ENCODE data around the gene KIF26B. TPM values are rescaled to one million over a fixed set of nuclear protein-coding genes. Genes with fewer than 3 reads are reported as not detected.

The KIF26B gene
- total RNA-seq, 1 experiment from 2014 or later: 1.2 TPM

DNA sequence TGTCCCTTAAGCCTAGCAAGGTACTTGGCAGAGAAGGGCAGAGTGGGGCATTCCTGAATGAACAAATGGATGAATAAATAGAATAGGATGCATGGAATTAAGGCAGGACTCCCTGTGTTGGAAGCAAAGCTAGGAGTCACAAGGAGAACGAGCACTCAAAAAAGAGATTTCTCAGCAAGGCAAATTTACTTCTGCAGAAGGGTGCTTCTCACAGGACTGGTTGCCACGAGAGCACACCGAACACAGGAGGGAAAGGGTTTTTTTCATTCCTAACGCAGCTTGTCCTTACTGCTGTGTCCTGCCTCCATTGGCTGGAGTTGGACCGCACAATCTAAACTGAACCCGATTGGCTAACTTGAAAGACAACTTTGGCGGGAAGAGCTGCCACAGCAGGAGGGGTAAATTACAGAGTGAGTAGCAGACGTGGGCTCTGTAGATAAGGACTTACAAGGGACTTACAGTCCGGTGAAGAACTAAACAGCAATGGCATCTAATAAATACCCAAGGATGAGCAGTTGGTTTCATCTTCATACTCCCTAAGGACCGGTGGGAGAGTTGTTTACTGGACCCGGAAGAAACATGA, 52.4 kb downstream of the KIF26B start (continued):
- TF ChIP-seq FOXP1 (CRISPR knock-in tag; IDR thresholded peaks at IDR 0.05; ENCODE audit: borderline replicate concordance) (no peak), ZBTB43 (CRISPR knock-in tag; IDR thresholded peaks at IDR 0.05) (no peak), GTF2I (CRISPR knock-in tag; conservative IDR thresholded peaks at IDR 0.05) (no peak), NFATC4 (CRISPR knock-in tag; IDR thresholded peaks at IDR 0.05) (no peak), ZNF121 (CRISPR knock-in tag; IDR thresholded peaks at IDR 0.05) (no peak)
- TF ChIP-seq, protein P1, sequence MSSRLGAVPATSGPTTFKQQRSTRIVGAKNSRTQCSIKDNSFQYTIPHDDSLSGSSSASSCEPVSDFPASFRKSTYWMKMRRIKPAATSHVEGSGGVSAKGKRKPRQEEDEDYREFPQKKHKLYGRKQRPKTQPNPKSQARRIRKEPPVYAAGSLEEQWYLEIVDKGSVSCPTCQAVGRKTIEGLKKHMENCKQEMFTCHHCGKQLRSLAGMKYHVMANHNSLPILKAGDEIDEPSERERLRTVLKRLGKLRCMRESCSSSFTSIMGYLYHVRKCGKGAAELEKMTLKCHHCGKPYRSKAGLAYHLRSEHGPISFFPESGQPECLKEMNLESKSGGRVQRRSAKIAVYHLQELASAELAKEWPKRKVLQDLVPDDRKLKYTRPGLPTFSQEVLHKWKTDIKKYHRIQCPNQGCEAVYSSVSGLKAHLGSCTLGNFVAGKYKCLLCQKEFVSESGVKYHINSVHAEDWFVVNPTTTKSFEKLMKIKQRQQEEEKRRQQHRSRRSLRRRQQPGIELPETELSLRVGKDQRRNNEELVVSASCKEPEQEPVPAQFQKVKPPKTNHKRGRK (CRISPR knock-in tag; IDR thresholded peaks at IDR 0.05; ENCODE audit: borderline replicate concordance): no peak

DNA sequence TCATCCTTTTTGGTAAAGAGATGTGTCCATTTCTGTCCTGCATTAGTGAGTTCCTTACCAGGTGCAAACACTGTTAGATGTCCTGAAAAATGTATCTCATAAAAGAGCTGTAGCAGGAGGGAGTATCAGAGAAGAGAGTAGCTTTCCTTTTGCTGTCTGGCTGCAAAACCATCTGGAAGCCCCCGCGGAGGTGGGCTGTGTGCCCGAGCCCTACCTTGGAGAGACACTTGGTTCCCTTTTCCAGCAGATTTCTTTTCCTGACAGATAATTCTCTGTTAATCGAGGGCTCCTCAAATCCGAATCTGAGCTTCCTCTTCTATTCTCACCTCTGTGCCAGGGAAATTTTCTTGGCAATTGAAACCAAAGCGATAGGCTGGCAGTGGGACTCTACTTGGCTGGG, 53.0 kb downstream of the KIF26B start:
- DNase-seq (ENCODE audit: low spot score): no peak
- TF ChIP-seq CBFB (CRISPR knock-in tag; IDR thresholded peaks at IDR 0.05; ENCODE audit: low read depth): no peak
- ATAC-seq: no peak
- Mint-ChIP-seq H3K4me1 (peaks cover 5% of the 10 kb centered on the region; the same call in 1 of the 2 replicates), H3K9me3 (peaks cover 24% of the 10 kb centered on the region), H3K36me3 (peaks cover 22% of the 10 kb centered on the region), H3K4me3 (no peak overlapping the region), H3K27me3 (ENCODE audit: low read depth) (peaks cover 6% of the 10 kb centered on the region; the same call in 1 of the 2 replicates), H3K27ac (no peak overlapping the region)
- ChIA-PET CTCF (no interaction called here), POLR2A (no interaction called here)

- no peak overlapping the region for H3K27ac Mint-ChIP-seq
- CTCF ChIA-PET: interaction anchor here (0.9 to 1.1 kb wide), 2 partner anchors 54 to 57 kb away, joined by 3 to 4 read pairs; no protein-coding TSS in a partner anchor
- TF ChIP-seq ZNF138 (CRISPR knock-in tag; conservative IDR thresholded peaks at IDR 0.05): no peak
- no peak for TF ChIP-seq NR1H2 (CRISPR knock-in tag; IDR thresholded peaks at IDR 0.05)
- TF ChIP-seq ZNF317 (CRISPR knock-in tag; IDR thresholded peaks at IDR 0.05; ENCODE audit: borderline replicate concordance, low read depth): no peak
- TF ChIP-seq, protein P2, sequence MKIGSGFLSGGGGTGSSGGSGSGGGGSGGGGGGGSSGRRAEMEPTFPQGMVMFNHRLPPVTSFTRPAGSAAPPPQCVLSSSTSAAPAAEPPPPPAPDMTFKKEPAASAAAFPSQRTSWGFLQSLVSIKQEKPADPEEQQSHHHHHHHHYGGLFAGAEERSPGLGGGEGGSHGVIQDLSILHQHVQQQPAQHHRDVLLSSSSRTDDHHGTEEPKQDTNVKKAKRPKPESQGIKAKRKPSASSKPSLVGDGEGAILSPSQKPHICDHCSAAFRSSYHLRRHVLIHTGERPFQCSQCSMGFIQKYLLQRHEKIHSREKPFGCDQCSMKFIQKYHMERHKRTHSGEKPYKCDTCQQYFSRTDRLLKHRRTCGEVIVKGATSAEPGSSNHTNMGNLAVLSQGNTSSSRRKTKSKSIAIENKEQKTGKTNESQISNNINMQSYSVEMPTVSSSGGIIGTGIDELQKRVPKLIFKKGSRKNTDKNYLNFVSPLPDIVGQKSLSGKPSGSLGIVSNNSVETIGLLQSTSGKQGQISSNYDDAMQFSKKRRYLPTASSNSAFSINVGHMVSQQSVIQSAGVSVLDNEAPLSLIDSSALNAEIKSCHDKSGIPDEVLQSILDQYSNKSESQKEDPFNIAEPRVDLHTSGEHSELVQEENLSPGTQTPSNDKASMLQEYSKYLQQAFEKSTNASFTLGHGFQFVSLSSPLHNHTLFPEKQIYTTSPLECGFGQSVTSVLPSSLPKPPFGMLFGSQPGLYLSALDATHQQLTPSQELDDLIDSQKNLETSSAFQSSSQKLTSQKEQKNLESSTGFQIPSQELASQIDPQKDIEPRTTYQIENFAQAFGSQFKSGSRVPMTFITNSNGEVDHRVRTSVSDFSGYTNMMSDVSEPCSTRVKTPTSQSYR (CRISPR knock-in tag; IDR thresholded peaks at IDR 0.05): no peak
- TF ChIP-seq FOXP1 (CRISPR knock-in tag; IDR thresholded peaks at IDR 0.05; ENCODE audit: borderline replicate concordance): no peak
- TF ChIP-seq ZNF219 (CRISPR knock-in tag; IDR thresholded peaks at IDR 0.05; ENCODE audit: borderline replicate concordance): no peak
- TF ChIP-seq NR3C1 (CRISPR knock-in tag; conservative IDR thresholded peaks at IDR 0.05; ENCODE audit: low read depth): no peak
- TF ChIP-seq CBFB (CRISPR knock-in tag; IDR thresholded peaks at IDR 0.05; ENCODE audit: low read depth): no peak
- no peak for TF ChIP-seq TCF7 (CRISPR knock-in tag; IDR thresholded peaks at IDR 0.05; ENCODE audit: low read depth)
- no peak for TF ChIP-seq USF2 (CRISPR knock-in tag; IDR thresholded peaks at IDR 0.05)
- no peak for TF ChIP-seq FOXJ3 (CRISPR knock-in tag; IDR thresholded peaks at IDR 0.05; ENCODE audit: borderline replicate concordance)
- no peak for TF ChIP-seq FOXP4 (CRISPR knock-in tag; IDR thresholded peaks at IDR 0.05)
- TF ChIP-seq GTF2I (CRISPR knock-in tag; conservative IDR thresholded peaks at IDR 0.05): no peak
- TF ChIP-seq, protein P1 (CRISPR knock-in tag; IDR thresholded peaks at IDR 0.05; ENCODE audit: borderline replicate concordance): no peak
- no peak for TF ChIP-seq HMGA2 (CRISPR knock-in tag; IDR thresholded peaks at IDR 0.05)
- TF ChIP-seq ZNF671 (CRISPR knock-in tag; IDR thresholded peaks at IDR 0.05): no peak
Measured at GRCh38 chr1:245209658-245210435, 55.1 kb downstream of the KIF26B start.

More at GRCh38 chr1:245209658-245210435, 55.1 kb downstream of the KIF26B start:
- peaks cover 24% of the 10 kb centered on the region for H3K9me3 Mint-ChIP-seq
- H3K36me3 Mint-ChIP-seq: peaks cover 22% of the 10 kb centered on the region
- H3K4me1 Mint-ChIP-seq: peaks cover 12% of the 10 kb centered on the region
- H3K4me3 Mint-ChIP-seq: no peak overlapping the region
- ATAC-seq (no peak), DNase-seq (ENCODE audit: low spot score) (no peak)
- H3K27me3 Mint-ChIP-seq (ENCODE audit: low read depth): peaks cover 11% of the 10 kb centered on the region
- POLR2A ChIA-PET: interaction anchor here (0.6 kb wide), 1 partner anchor 20 kb away, joined by 4 read pairs; no protein-coding TSS in a partner anchor
